ENCODE data around the gene COPB1.

COPB1 gene

GRCh38 chr11:14513800-14514199 is 14.2 kb upstream of the COPB1 start:
- DNase-seq: no peak

DNA sequence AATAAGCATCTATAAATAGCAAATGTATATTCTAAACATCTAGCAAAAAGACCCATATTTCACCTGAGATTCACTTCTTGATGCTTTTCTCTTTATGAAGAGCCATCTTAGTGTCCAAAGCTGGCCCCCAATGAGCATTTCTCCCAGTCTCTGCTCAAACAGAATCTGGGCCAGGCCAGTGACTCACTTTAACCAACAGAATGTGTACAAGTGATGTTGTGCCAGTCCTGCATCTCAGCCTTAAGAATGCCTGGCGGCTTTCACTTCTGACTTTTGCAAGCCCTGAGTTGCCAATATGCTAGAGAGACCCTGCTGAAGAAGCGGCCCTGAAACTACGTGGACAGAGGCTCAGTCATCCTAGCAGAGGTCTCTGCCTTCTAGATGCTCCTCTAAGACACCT is 6.9 kb upstream of the COPB1 start:
- DNase-seq: no peak

DNA sequence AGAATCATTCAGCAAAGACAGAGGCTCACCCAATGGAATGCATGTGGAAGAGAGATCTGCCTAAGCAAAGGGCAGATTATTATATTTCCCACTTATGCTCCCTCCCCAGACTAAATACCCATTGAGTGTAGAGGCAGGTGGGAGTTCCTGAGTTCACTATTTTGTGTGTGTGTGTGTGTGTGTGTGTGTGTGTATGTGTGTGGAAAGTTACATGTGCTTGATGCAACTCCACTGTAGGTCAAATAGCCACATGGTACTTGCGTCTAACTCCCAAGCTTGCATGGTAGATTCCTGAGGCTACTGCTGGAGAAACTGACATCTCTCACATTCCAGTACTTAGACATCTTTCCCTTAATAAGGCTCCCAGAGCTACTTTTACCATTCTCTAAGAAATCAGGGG is 3.4 kb upstream of the COPB1 start:
- no peak for DNase-seq

DNA sequence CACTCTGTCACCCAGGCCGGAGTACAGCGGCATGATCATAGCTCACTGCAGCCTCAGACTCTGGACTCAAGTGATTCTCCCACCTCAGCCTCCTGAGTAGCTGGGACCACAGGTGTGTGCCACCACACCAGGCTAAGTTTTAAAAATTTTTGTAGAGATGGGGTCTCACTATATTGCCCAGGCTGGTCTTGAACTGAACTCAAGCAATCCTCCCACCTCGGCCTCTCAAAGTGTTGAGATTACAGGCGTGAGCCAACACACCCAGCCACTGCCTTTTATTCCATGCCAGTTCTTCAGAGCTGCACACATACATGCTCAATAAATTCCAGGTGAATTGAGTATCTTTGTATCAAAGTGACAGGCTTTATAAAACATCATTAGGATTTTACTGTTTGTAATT is 2.4 kb upstream of the COPB1 start:
- no peak for DNase-seq

DNA sequence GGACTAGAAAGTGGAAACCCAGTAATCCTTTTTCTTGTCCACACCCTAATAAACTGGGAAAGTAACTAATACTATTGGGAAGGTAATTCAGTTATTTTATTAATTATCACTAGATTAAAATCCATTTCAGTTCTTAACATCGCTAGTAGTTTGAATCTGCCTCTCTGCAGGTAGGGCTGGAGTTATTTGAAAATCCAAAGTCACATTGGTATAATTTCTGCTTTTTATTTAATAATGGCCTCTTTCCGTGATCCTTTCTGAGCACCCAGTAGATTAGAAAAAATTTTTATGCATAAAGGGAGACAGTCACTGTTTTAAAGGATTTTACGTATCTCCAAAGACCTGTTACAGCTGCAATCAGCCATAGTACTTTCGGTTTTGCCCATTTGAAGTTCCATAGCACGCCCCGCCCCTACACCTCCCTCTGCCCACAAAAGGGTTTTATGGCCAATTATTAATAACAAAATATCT is 605 bp upstream of the COPB1 start:
- DNase-seq: peak; percentile 27 to 69 (median 41)

- peak; percentile 16 to 43 (median 28) for DNase-seq
Observed at GRCh38 chr11:14499178-14499559, 442 bp downstream of the COPB1 start.

GRCh38 chr11:14480716-14481115 is 18.9 kb downstream of the COPB1 start:
- peak in 1 of 5 donors; percentile 56 for DNase-seq

DNA sequence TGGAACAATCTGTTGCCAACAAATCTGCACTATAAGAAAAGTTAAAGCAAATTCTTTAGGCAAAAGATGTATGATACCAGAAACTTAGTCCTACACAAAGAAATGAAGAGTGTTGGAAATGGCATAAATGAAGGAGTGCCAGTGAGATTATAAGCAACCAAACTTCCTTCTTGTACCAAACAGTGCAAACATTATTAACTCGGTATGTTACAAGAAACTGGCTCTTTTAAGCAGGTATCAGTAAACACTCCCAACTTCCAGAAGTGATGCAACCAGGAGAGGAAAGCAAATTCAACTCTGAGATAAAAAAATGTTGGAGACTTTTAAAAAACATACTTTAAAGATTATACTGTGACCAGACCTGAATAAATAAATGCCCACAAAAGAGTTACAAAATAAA is 28.5 kb downstream of the COPB1 start:
- DNase-seq: no peak

- peak in 1 of 5 donors; percentile 16 for DNase-seq
Observed at GRCh38 chr11:14463623-14464022, 36.0 kb downstream of the COPB1 start.

- no peak for DNase-seq
Observed at GRCh38 chr11:14460147-14460546, 39.5 kb downstream of the COPB1 start.

DNA sequence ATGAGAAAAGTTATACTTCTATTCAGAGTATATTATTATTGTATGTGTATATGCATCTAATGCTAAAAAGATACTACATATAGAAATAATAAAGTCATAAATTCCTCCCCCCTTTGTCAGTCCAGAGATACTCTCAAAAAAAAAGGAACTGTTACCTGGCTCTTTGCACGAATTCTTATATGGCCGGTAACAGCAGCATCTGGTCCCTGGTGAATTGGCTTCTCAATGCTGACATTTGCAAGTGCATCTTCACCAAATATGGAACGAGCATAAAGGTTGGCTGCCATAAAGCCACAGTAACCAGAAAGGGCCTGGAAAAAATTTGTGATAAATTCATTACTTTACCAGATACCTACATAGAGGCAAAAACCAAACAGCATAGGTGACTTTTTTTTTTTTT is 41.2 kb downstream of the COPB1 start:
- DNase-seq: no peak

DNA sequence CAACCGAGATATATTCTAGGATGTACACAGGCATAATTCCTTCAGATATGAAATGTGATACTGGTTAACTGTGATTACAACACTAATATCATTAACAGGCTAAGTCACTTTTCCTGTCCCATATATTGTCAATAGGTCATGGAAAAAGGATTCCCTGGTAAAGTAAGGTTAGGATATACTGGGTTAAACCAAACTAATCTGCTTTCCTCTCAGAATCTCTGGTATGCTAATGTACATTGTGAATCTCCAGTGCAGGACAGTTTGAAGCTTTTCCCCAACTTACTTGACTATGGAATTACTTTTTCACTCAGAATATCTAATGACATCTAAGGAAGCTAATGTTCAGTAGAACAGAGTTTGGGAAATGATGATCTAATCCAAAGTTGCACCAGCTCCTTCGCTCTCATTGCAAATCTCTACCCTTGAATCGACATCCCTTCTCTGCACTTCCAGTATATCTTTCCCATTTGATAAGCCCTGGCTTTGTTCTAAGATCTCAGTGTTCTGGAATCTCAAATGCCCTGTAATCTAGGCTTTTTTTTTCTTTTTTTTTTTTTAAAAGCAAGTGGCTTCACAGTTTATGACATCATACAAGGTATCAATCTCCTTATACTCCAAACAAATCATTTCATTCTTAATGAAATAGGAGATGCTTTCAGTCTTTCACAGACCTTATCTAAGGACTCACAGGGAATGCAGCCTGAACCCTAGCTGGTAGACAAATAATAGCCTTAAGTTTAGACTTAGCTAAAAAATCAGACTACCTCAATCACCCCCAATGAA is 43.8 kb downstream of the COPB1 start:
- no peak for DNase-seq

DNA sequence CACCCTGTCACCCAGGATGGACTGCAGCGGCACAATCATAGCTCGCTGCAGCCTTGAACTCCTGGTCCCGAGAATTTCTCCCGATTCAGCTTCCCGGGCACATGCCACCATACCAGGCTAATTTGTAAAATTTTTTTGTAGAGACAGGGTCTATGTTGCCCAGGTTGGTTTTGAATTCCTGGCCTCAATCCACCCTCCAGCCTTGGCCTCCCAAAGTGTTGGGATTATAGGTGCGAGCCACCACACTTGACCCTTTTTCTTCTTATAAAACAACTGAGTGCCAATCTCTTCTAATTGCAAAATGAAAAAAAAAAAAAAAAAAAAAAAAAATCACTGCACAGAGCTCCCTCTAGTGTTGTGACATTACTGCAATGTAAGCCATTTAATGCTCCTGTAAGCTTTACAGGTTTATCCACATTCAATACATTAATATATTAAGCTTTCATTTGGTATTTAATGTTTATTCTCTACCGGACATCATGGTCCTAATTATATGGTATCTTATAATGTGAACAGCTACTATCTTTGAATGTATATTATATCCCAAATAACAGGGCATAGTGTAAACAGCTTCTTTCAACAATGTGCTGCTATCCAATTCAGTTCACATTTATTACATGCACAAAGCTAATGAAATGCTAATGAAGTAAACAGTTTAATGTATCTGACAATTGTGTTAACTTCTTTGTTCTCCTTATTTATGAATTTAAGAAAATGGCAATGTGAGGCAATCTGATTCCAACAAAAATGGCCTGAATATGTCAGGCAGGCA is 44.6 kb downstream of the COPB1 start:
- DNase-seq: peak in 1 of 5 donors; percentile 33

DNA sequence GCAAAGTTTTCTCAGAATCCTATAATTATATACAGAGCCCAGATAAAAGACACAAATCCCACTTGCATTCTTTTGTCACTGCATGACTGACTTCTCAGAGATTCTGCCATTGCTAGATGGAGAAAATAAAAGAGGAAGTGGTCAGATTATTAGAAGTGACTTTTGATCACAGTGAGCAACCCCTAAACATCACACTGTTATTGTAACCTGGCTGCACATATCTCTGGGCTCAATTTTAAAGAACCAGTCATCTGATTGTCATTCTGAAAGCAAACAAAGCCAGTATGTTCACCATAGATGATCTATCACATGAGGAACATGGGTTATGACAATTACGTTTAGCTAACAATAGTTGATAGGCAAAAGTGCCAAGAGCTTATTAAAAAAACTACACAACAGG is 47.8 kb downstream of the COPB1 start:
- DNase-seq: no peak

GRCh38 chr11:14449302-14449714 is 50.3 kb downstream of the COPB1 start:
- DNase-seq: no peak

GRCh38 chr11:14448240-14448639 is 51.4 kb downstream of the COPB1 start:
- DNase-seq: no peak

DNA sequence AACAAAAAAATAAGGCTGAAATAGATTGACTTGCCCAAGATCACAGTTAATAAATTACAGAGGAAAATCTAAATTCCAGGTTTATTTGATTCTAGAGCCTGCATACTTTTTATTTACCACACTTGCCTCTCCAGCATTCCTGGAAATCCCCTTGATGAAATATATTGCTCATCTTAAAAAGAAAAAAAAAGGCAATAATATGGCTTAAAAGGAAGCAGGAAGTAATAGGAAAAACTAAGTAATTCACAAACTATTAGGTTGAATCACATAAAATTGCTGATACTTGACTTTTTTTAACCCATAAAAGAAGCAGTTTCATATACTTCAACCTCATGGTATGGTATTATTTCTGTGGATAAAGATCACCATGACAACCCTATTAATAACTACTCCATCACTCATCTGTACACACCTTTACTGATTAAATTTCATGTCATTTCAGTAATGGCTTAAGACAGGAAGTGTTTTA is 52.9 kb downstream of the COPB1 start:
- DNase-seq: no peak

- DNase-seq: no peak
Observed at GRCh38 chr11:14445542-14446530, 53.8 kb downstream of the COPB1 start.

GRCh38 chr11:14444441-14445189 is 55.0 kb downstream of the COPB1 start:
- no peak for DNase-seq

DNA sequence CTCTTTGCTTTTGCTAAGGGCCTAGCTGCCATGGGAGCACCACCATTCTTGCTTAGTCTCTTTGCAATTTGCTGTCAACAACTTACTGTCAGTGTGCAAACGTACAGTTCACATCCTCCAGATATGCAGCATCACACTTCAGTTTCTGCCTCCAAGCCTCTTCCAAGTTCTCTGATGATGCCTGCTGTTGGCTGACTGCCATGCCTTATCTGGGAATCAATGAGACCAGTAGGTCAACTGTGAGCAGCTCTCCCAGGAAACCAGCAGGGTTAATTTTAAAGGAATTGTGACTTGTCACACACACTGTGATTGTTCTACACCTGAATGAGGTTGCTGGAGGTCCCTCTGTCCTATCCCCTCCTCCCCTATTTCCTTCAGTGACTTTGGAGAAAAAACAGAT is 56.0 kb downstream of the COPB1 start:
- no peak for DNase-seq

GRCh38 chr11:14435717-14436512 is 63.7 kb downstream of the COPB1 start:
- peak in 1 of 5 donors; percentile 67 for DNase-seq
